ENCODE data around the gene TXK. TPM values are rescaled to one million over a fixed set of nuclear protein-coding genes. Genes with fewer than 3 reads are reported as not detected.

The TXK gene
- total RNA-seq, 4 donors from 2014 or later = 0.81 to 3.4 (median 2.2) TPM

GRCh38 chr4:48120132-48120531 is 13.9 kb downstream of the TXK start:
- 83 to 96% methylated on average over 13 of the region's 13 CpGs for WGBS, 2 donors
- no peak overlapping the region for H3K4me3 ChIP-seq (ENCODE audit: low read depth, poor library complexity, severe bottlenecking)
- no peak for TF ChIP-seq CTCF (IDR thresholded peaks at IDR 0.05)
- TF ChIP-seq POLR2A (IDR thresholded peaks at IDR 0.05) = no peak
- DNase-seq (ENCODE audit: low spot score in 2 of 2) = no peak
- intact Hi-C loops (cut with DNase I; ENCODE audit: low total_unique reads) = no loop called here

GRCh38 chr4:48119646-48120045 is 14.4 kb downstream of the TXK start:
- TF ChIP-seq POLR2A (IDR thresholded peaks at IDR 0.05) (no peak), CTCF (IDR thresholded peaks at IDR 0.05) (no peak)
- no peak overlapping the region for H3K4me3 ChIP-seq (ENCODE audit: low read depth, poor library complexity, severe bottlenecking)
- DNase-seq (ENCODE audit: low spot score in 2 of 2) = no peak
- intact Hi-C loops (cut with DNase I; ENCODE audit: low total_unique reads) = no loop called here

GRCh38 chr4:48118081-48118480 is 16.0 kb downstream of the TXK start:
- H3K4me3 ChIP-seq (ENCODE audit: low read depth, poor library complexity, severe bottlenecking) = no peak overlapping the region
- TF ChIP-seq POLR2A (IDR thresholded peaks at IDR 0.05) = no peak
- no peak for TF ChIP-seq CTCF (IDR thresholded peaks at IDR 0.05)
- WGBS, 2 donors = 77 to 92% methylated on average over 2 of the region's 2 CpGs
- no peak for DNase-seq (ENCODE audit: low spot score in 2 of 2)
- intact Hi-C loops (cut with DNase I; ENCODE audit: low total_unique reads) = no loop called here

GRCh38 chr4:48116582-48116981 is 17.5 kb downstream of the TXK start:
- intact Hi-C loops (cut with DNase I; ENCODE audit: low total_unique reads) = no loop called here
- DNase-seq (ENCODE audit: low spot score in 2 of 2) = no peak
- H3K4me3 ChIP-seq (ENCODE audit: low read depth, poor library complexity, severe bottlenecking) = no peak overlapping the region
- 76 to 80% methylated on average over 3 of the region's 3 CpGs for WGBS, 2 donors
- TF ChIP-seq CTCF (IDR thresholded peaks at IDR 0.05) (no peak), POLR2A (IDR thresholded peaks at IDR 0.05) (no peak)

- H3K4me3 ChIP-seq (ENCODE audit: low read depth, poor library complexity, severe bottlenecking) = no peak overlapping the region
- WGBS, 2 donors = 90 to 92% methylated on average over 6 of the region's 6 CpGs
- DNase-seq (ENCODE audit: low spot score in 2 of 2) = no peak
- TF ChIP-seq POLR2A (IDR thresholded peaks at IDR 0.05) = no peak
- no peak for TF ChIP-seq CTCF (IDR thresholded peaks at IDR 0.05)
- intact Hi-C loops (cut with DNase I; ENCODE audit: low total_unique reads) = no loop called here
Observed at GRCh38 chr4:48114412-48114811, 19.6 kb downstream of the TXK start.

- TF ChIP-seq POLR2A (IDR thresholded peaks at IDR 0.05) (no peak), CTCF (IDR thresholded peaks at IDR 0.05) (no peak)
- H3K4me3 ChIP-seq (ENCODE audit: low read depth, poor library complexity, severe bottlenecking) = no peak overlapping the region
- intact Hi-C loops (cut with DNase I; ENCODE audit: low total_unique reads) = no loop called here
- DNase-seq (ENCODE audit: low spot score in 2 of 2) = no peak
- 83 to 87% methylated on average over 8 of the region's 8 CpGs for WGBS, 2 donors
Observed at GRCh38 chr4:48112017-48112667, 21.9 kb downstream of the TXK start.

Data from lower leg skin (tissue), 4 donors.